ENCODE data around the gene TTC12. TPM values are rescaled to one million over a fixed set of nuclear protein-coding genes. Genes with fewer than 3 reads are reported as not detected.

Gene TTC12
- total and polyA plus RNA-seq, 9 donors = 8.1 to 32.5 (median 25.8) TPM

GRCh38 chr11:113373981-113374560, 59.7 kb downstream of the TTC12 start:
- no peaks in the 10 kb centered on the region for H3K9me3 ChIP-seq
- intact Hi-C loops (cut with DNase I) = no loop called here
- H3K36me3 ChIP-seq = no peaks in the 10 kb centered on the region
- H3K4me3 ChIP-seq = no peak overlapping the region
- no peak overlapping the region for H3K27ac ChIP-seq
- no peak for DNase-seq
- no peaks in the 10 kb centered on the region for H3K4me1 ChIP-seq (ENCODE audit: insufficient read depth)
- 9 to 31% (median 11%) methylated on average over 10 of the region's 10 CpGs for WGBS, 3 donors
- H3K27me3 ChIP-seq = no peaks in the 10 kb centered on the region
- no peak for TF ChIP-seq CTCF (IDR thresholded peaks at IDR 0.05)
- TF ChIP-seq EP300 (IDR thresholded peaks at IDR 0.05) = no peak
- no peak for TF ChIP-seq POLR2A (IDR thresholded peaks at IDR 0.05)

GRCh38 chr11:113375402-113375801, 61.0 kb downstream of the TTC12 start:
- intact Hi-C loops (cut with DNase I) = no loop called here
- H3K4me1 ChIP-seq (ENCODE audit: insufficient read depth) = no peaks in the 10 kb centered on the region
- no peaks in the 10 kb centered on the region for H3K36me3 ChIP-seq
- WGBS, 3 donors = 90 to 96% (median 92%) methylated on average over 5 of the region's 5 CpGs
- no peak overlapping the region for H3K4me3 ChIP-seq
- TF ChIP-seq POLR2A (IDR thresholded peaks at IDR 0.05) = no peak
- TF ChIP-seq EP300 (IDR thresholded peaks at IDR 0.05) = no peak
- TF ChIP-seq CTCF (IDR thresholded peaks at IDR 0.05) = no peak
- H3K27me3 ChIP-seq = no peaks in the 10 kb centered on the region
- H3K27ac ChIP-seq = no peak overlapping the region
- H3K9me3 ChIP-seq = no peaks in the 10 kb centered on the region
- no peak for DNase-seq

GRCh38 chr11:113376156-113376555, 61.8 kb downstream of the TTC12 start:
- WGBS, 3 donors = 5 to 26% (median 8%) methylated on average over 3 of the region's 3 CpGs
- Histone ChIP-seq H3K9me3 (no peaks in the 10 kb centered on the region), H3K27me3 (no peaks in the 10 kb centered on the region), H3K4me1 (ENCODE audit: insufficient read depth) (no peaks in the 10 kb centered on the region), H3K27ac (no peak overlapping the region), H3K36me3 (no peaks in the 10 kb centered on the region), H3K4me3 (no peak overlapping the region)
- intact Hi-C loops (cut with DNase I) = no loop called here
- no peak for DNase-seq
- no peak for TF ChIP-seq POLR2A (IDR thresholded peaks at IDR 0.05)
- no peak for TF ChIP-seq EP300 (IDR thresholded peaks at IDR 0.05)
- TF ChIP-seq CTCF (IDR thresholded peaks at IDR 0.05) = no peak

DNA sequence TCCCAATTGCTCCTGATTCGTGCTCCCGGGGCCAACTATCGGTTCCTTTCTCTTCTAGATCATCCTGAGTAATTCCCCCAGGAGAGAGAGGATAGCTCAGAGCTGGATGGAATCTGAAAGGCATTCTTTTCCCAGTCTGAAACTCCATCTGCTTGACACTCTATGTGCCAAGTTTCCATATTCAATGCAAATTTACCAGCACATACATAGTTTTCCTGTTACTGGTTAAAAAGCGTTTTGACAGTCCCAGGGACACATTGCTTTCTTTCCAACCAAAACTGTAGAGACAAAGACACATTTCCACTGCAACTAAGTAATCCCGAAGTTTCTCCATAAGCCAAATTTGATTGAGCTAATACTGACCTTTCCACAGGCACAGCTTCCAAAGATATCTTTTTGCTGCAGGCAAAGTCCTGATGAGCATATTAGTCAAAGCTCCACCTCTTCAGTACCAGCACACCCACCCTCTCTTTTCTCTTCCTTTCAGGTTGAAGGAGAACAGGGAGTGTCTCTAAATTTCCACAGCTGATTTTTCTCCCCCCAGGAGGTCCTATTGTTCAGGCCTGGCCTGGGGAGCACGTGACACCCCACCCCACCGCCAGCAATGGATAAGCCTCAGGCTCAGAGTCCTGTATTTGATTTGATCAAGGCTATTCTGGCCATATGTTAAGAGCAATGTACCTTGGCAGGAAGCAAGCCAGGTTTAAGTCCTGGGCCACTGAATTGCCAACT, 63.5 kb downstream of the TTC12 start:
- WGBS, 3 donors = 44 to 53% (median 53%) methylated on average over 7 of the region's 7 CpGs
- DNase-seq = no peak
- H3K9me3 ChIP-seq = no peaks in the 10 kb centered on the region
- intact Hi-C loops (cut with DNase I) = no loop called here
- TF ChIP-seq EP300 (IDR thresholded peaks at IDR 0.05) = no peak
- no peak for TF ChIP-seq POLR2A (IDR thresholded peaks at IDR 0.05)
- no peak for TF ChIP-seq CTCF (IDR thresholded peaks at IDR 0.05)
- H3K4me3 ChIP-seq = no peak overlapping the region
- no peak overlapping the region for H3K27ac ChIP-seq
- H3K27me3 ChIP-seq = no peaks in the 10 kb centered on the region
- no peaks in the 10 kb centered on the region for H3K36me3 ChIP-seq
- H3K4me1 ChIP-seq (ENCODE audit: insufficient read depth) = no peaks in the 10 kb centered on the region
